ENCODE results near the gene OR10J5. TPM values are rescaled to one million over a fixed set of nuclear protein-coding genes. Genes with fewer than 3 reads are reported as not detected.
"Not testable (repeated sequence)": the region's sequence is repeated elsewhere in the genome, so short reads cannot be mapped to it uniquely, and the experiment has no call there.

The OR10J5 gene
- total and polyA plus RNA-seq, 7 donors, result not detected

DNA sequence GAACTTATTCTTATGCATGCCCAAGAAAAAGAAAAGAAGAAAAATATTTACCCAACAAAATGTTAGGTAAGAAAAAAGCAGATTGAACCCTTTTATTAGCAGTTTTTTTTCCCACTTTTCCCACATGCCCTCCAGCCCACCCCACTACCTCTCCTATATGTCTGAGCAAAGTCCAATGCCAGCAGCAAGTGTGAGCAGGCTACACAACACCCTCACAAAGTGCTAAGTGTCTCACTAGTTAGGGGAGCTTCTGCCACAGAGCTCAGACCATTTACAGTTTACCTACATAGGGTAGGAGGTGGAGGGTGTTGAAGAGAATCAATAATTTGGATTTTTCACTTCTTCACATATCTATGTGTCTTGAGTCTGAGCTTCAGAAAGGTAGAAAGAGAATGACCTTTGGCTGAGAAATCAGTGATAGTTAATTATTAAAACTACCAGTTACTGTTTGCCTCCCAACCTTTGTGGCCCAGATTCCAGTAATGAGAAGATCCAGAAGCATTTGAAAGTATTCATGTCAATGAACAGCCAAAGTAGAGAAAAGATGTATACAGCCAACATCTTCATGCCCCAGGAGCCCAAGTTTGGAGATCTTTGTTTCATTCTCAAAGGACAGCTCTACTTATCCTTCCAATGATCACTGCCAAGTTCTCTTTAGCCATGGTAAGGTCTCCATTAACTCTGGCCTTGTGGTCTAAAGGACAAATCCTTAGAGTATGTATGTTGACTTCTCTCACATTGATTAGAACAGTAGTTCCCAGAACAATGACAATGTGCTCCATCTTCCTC lies 26.2 kb downstream of the OR10J5 start:
- Histone ChIP-seq H3K27ac (no peak overlapping the region), H3K27me3 (no peaks in the 10 kb centered on the region), H3K4me3 (no peak overlapping the region), H3K36me3 (no peaks in the 10 kb centered on the region), H3K9me3 (peaks cover 0 to 6% (median 0%) of the 10 kb centered on the region in 4 donors), H3K4me1 (no peaks in the 10 kb centered on the region)
- TF ChIP-seq EP300 (IDR thresholded peaks at IDR 0.05) (no peak), POLR2AphosphoS5 (IDR thresholded peaks at IDR 0.05) (no peak), POLR2A (IDR thresholded peaks at IDR 0.05) (no peak)
- TF ChIP-seq, protein P1, sequence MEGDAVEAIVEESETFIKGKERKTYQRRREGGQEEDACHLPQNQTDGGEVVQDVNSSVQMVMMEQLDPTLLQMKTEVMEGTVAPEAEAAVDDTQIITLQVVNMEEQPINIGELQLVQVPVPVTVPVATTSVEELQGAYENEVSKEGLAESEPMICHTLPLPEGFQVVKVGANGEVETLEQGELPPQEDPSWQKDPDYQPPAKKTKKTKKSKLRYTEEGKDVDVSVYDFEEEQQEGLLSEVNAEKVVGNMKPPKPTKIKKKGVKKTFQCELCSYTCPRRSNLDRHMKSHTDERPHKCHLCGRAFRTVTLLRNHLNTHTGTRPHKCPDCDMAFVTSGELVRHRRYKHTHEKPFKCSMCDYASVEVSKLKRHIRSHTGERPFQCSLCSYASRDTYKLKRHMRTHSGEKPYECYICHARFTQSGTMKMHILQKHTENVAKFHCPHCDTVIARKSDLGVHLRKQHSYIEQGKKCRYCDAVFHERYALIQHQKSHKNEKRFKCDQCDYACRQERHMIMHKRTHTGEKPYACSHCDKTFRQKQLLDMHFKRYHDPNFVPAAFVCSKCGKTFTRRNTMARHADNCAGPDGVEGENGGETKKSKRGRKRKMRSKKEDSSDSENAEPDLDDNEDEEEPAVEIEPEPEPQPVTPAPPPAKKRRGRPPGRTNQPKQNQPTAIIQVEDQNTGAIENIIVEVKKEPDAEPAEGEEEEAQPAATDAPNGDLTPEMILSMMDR (IDR thresholded peaks at IDR 0.05), result no peak
- intact Hi-C loops (cut with DNase I), result no loop called here
- no peak for DNase-seq

GRCh38 chr1:159508951-159509350 lies 26.9 kb downstream of the OR10J5 start:
- TF ChIP-seq, protein P1 (IDR thresholded peaks at IDR 0.05), result no peak
- TF ChIP-seq POLR2A (IDR thresholded peaks at IDR 0.05), result no peak
- no peak for TF ChIP-seq EP300 (IDR thresholded peaks at IDR 0.05)
- TF ChIP-seq POLR2AphosphoS5 (IDR thresholded peaks at IDR 0.05), result no peak
- no peak for DNase-seq
- WGBS, 2 donors, result 54 to 80% methylated on average over 4 of the region's 4 CpGs

DNA sequence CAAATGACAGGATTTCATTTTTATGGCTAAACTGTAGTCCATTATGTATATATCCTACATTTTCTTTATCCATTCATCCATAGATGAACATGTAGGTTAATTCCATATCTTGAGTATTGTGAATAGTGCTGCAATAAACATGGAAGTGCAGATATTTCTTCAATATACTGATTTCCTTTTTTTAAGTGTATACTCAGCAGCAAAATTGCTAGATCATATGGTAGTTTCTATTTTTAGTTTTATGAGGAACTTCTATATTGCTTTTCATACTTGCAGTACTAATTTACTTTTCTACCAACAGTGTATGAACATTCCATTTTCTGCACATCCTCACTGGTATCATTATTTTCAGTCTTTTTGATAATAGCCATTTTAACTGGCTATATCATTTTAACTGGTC lies 30.1 kb downstream of the OR10J5 start:
- Histone ChIP-seq H3K36me3 (no peaks in the 10 kb centered on the region), H3K9me3 (peaks cover 0 to 6% (median 0%) of the 10 kb centered on the region in 4 donors), H3K27ac (no peak overlapping the region), H3K4me3 (no peak overlapping the region), H3K27me3 (no peaks in the 10 kb centered on the region), H3K4me1 (no peaks in the 10 kb centered on the region)
- no peak for DNase-seq
- no peak for TF ChIP-seq POLR2A (IDR thresholded peaks at IDR 0.05)
- no peak for TF ChIP-seq EP300 (IDR thresholded peaks at IDR 0.05)
- no peak for TF ChIP-seq POLR2AphosphoS5 (IDR thresholded peaks at IDR 0.05)
- TF ChIP-seq, protein P1 (IDR thresholded peaks at IDR 0.05), result no peak
- intact Hi-C loops (cut with DNase I), result no loop called here

More at GRCh38 chr1:159508951-159509350, 26.9 kb downstream of the OR10J5 start:
- Histone ChIP-seq H3K4me1 (no peaks in the 10 kb centered on the region), H3K4me3 (no peak overlapping the region), H3K27me3 (no peaks in the 10 kb centered on the region), H3K27ac (no peak overlapping the region), H3K36me3 (no peaks in the 10 kb centered on the region), H3K9me3 (peaks cover 0 to 6% (median 0%) of the 10 kb centered on the region in 4 donors)
- intact Hi-C loops (cut with DNase I), result no loop called here

GRCh38 chr1:159501082-159501481 lies 34.7 kb downstream of the OR10J5 start:
- TF ChIP-seq EP300 (IDR thresholded peaks at IDR 0.05), result no peak
- no peak for TF ChIP-seq POLR2A (IDR thresholded peaks at IDR 0.05)
- TF ChIP-seq POLR2AphosphoS5 (IDR thresholded peaks at IDR 0.05), result no peak
- TF ChIP-seq, protein P1 (IDR thresholded peaks at IDR 0.05), result no peak
- Histone ChIP-seq H3K36me3 (no peaks in the 10 kb centered on the region), H3K27ac (no peak overlapping the region), H3K4me3 (no peak overlapping the region), H3K4me1 (no peaks in the 10 kb centered on the region), H3K9me3 (peaks cover 0 to 6% (median 0%) of the 10 kb centered on the region in 4 donors), H3K27me3 (no peaks in the 10 kb centered on the region)
- intact Hi-C loops (cut with DNase I), result no loop called here
- no peak for DNase-seq
- 30 to 38% methylated on average over 1 of the region's 1 CpG for WGBS, 2 donors

DNA sequence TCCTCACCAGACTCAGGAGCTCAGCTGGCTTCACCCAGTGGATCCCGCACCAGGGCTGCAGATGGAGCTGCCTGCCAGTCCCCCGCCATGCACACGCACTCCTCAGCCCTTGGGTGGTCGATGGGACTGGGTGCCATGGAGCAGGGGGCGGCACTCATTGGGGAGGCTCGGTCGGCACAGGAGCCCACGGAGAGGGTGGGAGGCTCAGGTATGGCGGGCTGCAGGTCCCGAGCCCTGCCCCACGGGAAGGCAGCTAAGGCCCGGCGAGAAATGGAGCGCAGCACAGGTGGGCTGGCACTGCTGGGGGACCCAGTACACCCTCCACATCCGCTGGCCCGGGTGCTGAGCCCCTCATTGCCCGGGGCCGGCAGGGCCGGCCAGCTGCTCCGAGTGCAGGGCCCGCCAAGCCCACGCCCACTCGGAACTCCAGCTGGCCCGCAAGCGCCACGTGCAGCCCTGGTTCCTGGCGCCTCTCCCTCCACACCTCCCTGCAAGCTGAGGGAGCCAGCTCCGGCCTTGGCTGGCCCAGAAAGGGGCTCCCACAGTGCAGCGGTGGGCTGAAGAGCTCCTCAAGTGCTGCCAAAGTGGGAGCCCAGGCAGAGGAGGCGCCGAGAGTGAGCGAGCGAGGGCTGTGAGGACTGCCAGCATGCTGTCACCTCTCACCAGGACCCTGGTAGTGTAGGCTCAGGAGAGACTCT lies 41.1 kb downstream of the OR10J5 start:
- H3K4me3 ChIP-seq; intact Hi-C loops (cut with DNase I); H3K4me1 ChIP-seq; H3K27ac ChIP-seq; H3K9me3 ChIP-seq; H3K27me3 ChIP-seq; DNase-seq; H3K36me3 ChIP-seq: not testable (repeated sequence)
- 89 to 90% methylated on average over 30 to 33 of the region's 33 CpGs for WGBS, 2 donors
